OCI-LY1 (cell line): ENCODE measurements around the gene SPSB3.

Experiments used
- EZH2 ChIP-seq: fragments of 200-600 bp; sonication (generic), shearing (Covaris generic); IDR thresholded peaks from 2 replicates; pipeline ENCODE4 v1.8.0; 2017; ENCODE audit warnings: borderline replicate concordance, mixed run types, mild to moderate bottlenecking, antibody characterized with exemption, low read length, moderate library complexity, mixed read lengths
- TF ChIP-seq, protein P1 (sequence below): fragments of 200-600 bp; sonication (generic), shearing (Covaris generic); IDR thresholded peaks from 2 replicates; pipeline ENCODE4 v1.5.1; 2017; ENCODE audit warnings: mild to moderate bottlenecking, antibody characterized with exemption, low read length, moderate library complexity, mixed read lengths

DNA sequence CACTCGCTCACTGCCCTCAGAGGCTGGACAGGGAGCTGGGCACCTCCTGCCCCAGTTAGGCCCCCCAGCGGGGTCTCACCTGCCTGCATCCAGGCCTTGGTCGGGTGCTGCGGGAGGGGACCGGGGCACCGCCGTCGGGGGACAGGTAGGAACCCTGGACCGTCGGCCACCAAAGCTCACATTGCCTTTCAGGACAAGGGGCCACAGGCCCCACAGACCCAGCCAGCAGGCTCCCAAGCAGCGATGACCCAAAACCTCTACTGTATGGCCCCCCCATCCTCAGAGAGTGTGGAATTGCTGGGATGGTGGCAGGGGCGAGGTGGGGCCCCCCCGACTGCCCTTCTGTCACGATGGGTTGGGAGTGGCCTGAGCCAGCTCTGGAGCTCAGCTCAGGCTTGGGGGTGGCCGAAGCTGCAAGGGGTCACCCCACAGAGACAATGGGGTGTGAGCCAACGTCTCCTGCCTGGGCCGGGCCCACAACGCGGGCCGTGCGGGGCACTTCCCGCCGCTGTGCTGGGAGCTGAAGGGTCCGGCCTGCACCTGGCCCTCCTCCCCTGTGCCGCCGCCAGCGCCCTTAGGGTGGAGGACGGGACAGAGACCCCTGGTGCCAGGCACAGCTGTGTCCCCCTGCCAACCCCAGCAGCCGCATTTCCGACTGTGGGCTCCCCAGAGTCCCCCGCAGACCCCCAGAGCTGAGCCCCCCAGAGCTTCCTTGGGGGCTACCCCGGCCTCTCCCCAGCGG, 10.6 kb upstream of the SPSB3 start:
- TF ChIP-seq, protein P1, sequence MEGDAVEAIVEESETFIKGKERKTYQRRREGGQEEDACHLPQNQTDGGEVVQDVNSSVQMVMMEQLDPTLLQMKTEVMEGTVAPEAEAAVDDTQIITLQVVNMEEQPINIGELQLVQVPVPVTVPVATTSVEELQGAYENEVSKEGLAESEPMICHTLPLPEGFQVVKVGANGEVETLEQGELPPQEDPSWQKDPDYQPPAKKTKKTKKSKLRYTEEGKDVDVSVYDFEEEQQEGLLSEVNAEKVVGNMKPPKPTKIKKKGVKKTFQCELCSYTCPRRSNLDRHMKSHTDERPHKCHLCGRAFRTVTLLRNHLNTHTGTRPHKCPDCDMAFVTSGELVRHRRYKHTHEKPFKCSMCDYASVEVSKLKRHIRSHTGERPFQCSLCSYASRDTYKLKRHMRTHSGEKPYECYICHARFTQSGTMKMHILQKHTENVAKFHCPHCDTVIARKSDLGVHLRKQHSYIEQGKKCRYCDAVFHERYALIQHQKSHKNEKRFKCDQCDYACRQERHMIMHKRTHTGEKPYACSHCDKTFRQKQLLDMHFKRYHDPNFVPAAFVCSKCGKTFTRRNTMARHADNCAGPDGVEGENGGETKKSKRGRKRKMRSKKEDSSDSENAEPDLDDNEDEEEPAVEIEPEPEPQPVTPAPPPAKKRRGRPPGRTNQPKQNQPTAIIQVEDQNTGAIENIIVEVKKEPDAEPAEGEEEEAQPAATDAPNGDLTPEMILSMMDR = no peak
- no peak for TF ChIP-seq EZH2
